ENCODE results near the gene VAT1L. TPM values are rescaled to one million over a fixed set of nuclear protein-coding genes. Genes with fewer than 3 reads are reported as not detected.

The VAT1L gene
- total RNA-seq (1 to 10 TPM in 2 of 5 donors, under 1 TPM in 1, not detected in 2; 0.87 to 5.1 (median 1.2) TPM), polyA plus RNA-seq (1 to 10 TPM in 2 of 3 donors, under 1 TPM in 1; 0.61 to 4.4 (median 1.5) TPM)
- long read RNA-seq, donor 1, partial matches to known transcripts, result 0 of 1 reads
- long read RNA-seq, donor 1, other reads (novel, unspliced or antisense), result 0 of 1 reads
- long read RNA-seq, donor 2, partial matches to known transcripts, result 0 of 2 reads
- long read RNA-seq, donor 2, other reads (novel, unspliced or antisense), result 0 of 2 reads
- long read RNA-seq, donor 3, partial matches to known transcripts, result 0 of 3 reads
- long read RNA-seq, donor 3, other reads (novel, unspliced or antisense), result 0 of 3 reads
- long read RNA-seq, donor 4, partial matches to known transcripts, result 0 of 2 reads
- long read RNA-seq, donor 4, other reads (novel, unspliced or antisense), result 0 of 2 reads
- long read RNA-seq, donor 5, transcript VAT1L-201 (9 exons, 3,825 nt), result major isoform, 7 of 19 reads
- long read RNA-seq, donor 5, partial matches to known transcripts, result 12 of 19 reads
- long read RNA-seq, donor 5, other reads (novel, unspliced or antisense), result 0 of 19 reads
- long read RNA-seq, donor 6, transcript VAT1L-201 (9 exons, 3,825 nt), result major isoform, 5 of 18 reads
- long read RNA-seq, donor 6, partial matches to known transcripts, result 13 of 18 reads
- long read RNA-seq, donor 6, other reads (novel, unspliced or antisense), result 0 of 18 reads
- long read RNA-seq, donor 7, transcript VAT1L-201 (9 exons, 3,825 nt), result major isoform, 8 of 18 reads
- long read RNA-seq, donor 7, partial matches to known transcripts, result 10 of 18 reads
- long read RNA-seq, donor 7, other reads (novel, unspliced or antisense), result 0 of 18 reads
- long read RNA-seq, donor 8, partial matches to known transcripts, result 0 of 2 reads
- long read RNA-seq, donor 8, other reads (novel, unspliced or antisense), result 0 of 2 reads
- long read RNA-seq, donor 9, partial matches to known transcripts, result 0 of 3 reads
- long read RNA-seq, donor 9, other reads (novel, unspliced or antisense), result 0 of 3 reads
- long read RNA-seq, donor 10, partial matches to known transcripts, result 0 of 2 reads
- long read RNA-seq, donor 10, other reads (novel, unspliced or antisense), result 0 of 2 reads

- peak in 1 of 2 donors; percentile 73 for DNase-seq
- WGBS, 5 donors, result 0 to 2% (median 2%) methylated on average over 55 to 78 of the region's 78 CpGs
- no peak for TF ChIP-seq EP300 (IDR thresholded peaks at IDR 0.05)
- no peak for TF ChIP-seq CTCF (IDR thresholded peaks at IDR 0.05)
- TF ChIP-seq POLR2AphosphoS5 (IDR thresholded peaks at IDR 0.05), result no peak
- no peak for TF ChIP-seq POLR2A (IDR thresholded peaks at IDR 0.05)
- Histone ChIP-seq H3K9me3 (no peaks in the 10 kb centered on the region), H3K27me3 (peaks cover 16 to 81% (median 27%) of the 10 kb centered on the region in 3 donors), H3K27ac (no peak within 1 kb of the TSS), H3K36me3 (no peaks in the 10 kb centered on the region), H3K4me1 (peaks cover 6 to 19% (median 15%) of the 10 kb centered on the region in 4 donors), H3K4me3 (peak within 1 kb of the TSS; percentile 46 to 62 (median 52))
- intact Hi-C loops (cut with DNase I; ENCODE audit: low total_unique reads), result no loop called here
Measured at GRCh38 chr16:77788181-77789084, at the start of gene VAT1L. VAT1L (plus strand) TSS chr16:77788564; CDS start chr16:77788683, 119 bp downstream.

GRCh38 chr16:77738706-77739558 is 49.4 kb upstream of the VAT1L start:
- Histone ChIP-seq H3K36me3 (peaks cover 0 to 14% (median 3%) of the 10 kb centered on the region in 4 donors), H3K4me3 (no peak overlapping the region), H3K9me3 (no peaks in the 10 kb centered on the region), H3K4me1 (no peaks in the 10 kb centered on the region), H3K27me3 (no peaks in the 10 kb centered on the region), H3K27ac (no peak overlapping the region)
- intact Hi-C loops (cut with DNase I; ENCODE audit: low total_unique reads), result no loop called here
- DNase-seq, result no peak
- WGBS, 5 donors, result 81 to 92% (median 87%) methylated on average over 10 of the region's 10 CpGs
- no peak for TF ChIP-seq EP300 (IDR thresholded peaks at IDR 0.05)
- no peak for TF ChIP-seq CTCF (IDR thresholded peaks at IDR 0.05)
- TF ChIP-seq POLR2A (IDR thresholded peaks at IDR 0.05), result no peak
- no peak for TF ChIP-seq POLR2AphosphoS5 (IDR thresholded peaks at IDR 0.05)

GRCh38 chr16:77739559-77739892 is 48.8 kb upstream of the VAT1L start:
- H3K36me3 ChIP-seq, result peaks cover 0 to 14% (median 3%) of the 10 kb centered on the region in 4 donors
- intact Hi-C loops (cut with DNase I; ENCODE audit: low total_unique reads), result no loop called here
- no peak overlapping the region for H3K4me3 ChIP-seq
- H3K9me3 ChIP-seq, result no peaks in the 10 kb centered on the region
- no peak for TF ChIP-seq POLR2AphosphoS5 (IDR thresholded peaks at IDR 0.05)
- TF ChIP-seq POLR2A (IDR thresholded peaks at IDR 0.05), result no peak
- TF ChIP-seq EP300 (IDR thresholded peaks at IDR 0.05), result no peak
- TF ChIP-seq CTCF (IDR thresholded peaks at IDR 0.05), result no peak
- 36 to 65% (median 50%) methylated on average over 1 of the region's 1 CpG for WGBS, 5 donors
- no peaks in the 10 kb centered on the region for H3K27me3 ChIP-seq
- DNase-seq, result no peak
- no peak overlapping the region for H3K27ac ChIP-seq
- H3K4me1 ChIP-seq, result no peaks in the 10 kb centered on the region

All from stomach (tissue), 19 donors.